HepG2 (cell line): ENCODE results near the gene MCM3. TPM values are rescaled to one million over a fixed set of nuclear protein-coding genes. Genes with fewer than 3 reads are reported as not detected.

ENCODE experiments used
- ARID2 ChIP-seq: sonication (generic); formaldehyde crosslinking; IDR thresholded peaks from 2 replicates; pipeline ENCODE4 v1.8.1; 2022; ENCODE audit warnings: mild to moderate bottlenecking, missing genetic modification reagents, borderline replicate concordance
- ATF7 ChIP-seq, 2 experiments: fragments of 450-650 bp in 1 of 2; sonication (generic) in 1 of 2; formaldehyde crosslinking in 1 of 2; IDR thresholded peaks; 2 replicates each; pipeline versions ENCODE4 v1.4.0 to v1.6.1; 2016 to 2020; ENCODE audit warnings: antibody characterized with exemption in 1 of 2, mild to moderate bottlenecking in 1 of 2, missing genetic modification reagents in 1 of 2
- CREB3 ChIP-seq: sonication (generic); formaldehyde crosslinking; IDR thresholded peaks from 2 replicates; pipeline ENCODE4 v1.5.0; 2020; ENCODE audit warnings: missing genetic modification reagents
- CREM ChIP-seq, 2 experiments: sonication (generic) in 1 of 2; formaldehyde crosslinking in 1 of 2; IDR thresholded peaks; 2 replicates each; pipeline versions ENCODE4 v1.4.0 to v1.6.1; 2016 to 2020; ENCODE audit warnings: antibody characterized with exemption in 1 of 2, mild to moderate bottlenecking in 1 of 2, missing genetic modification reagents in 1 of 2
- EEA1 ChIP-seq: sonication (generic); formaldehyde crosslinking; IDR thresholded peaks from 2 replicates; pipeline ENCODE4 v1.5.1; 2020; ENCODE audit warnings: mild to moderate bottlenecking, missing genetic modification reagents, borderline replicate concordance
- GATA4 ChIP-seq: sonication (generic); IDR thresholded peaks from 2 replicates; pipeline ENCODE4 v1.6.1; 2016; ENCODE audit warnings: antibody characterized with exemption, low read depth, borderline replicate concordance
- MIXL1 ChIP-seq: IDR thresholded peaks from 2 replicates; pipeline ENCODE4 v1.6.1; 2016
- NR3C1 ChIP-seq: sonication (generic); formaldehyde crosslinking; IDR thresholded peaks from 2 replicates; pipeline ENCODE4 v1.4.0; 2020; ENCODE audit warnings: missing genetic modification reagents
- ONECUT2 ChIP-seq: sonication (generic); formaldehyde crosslinking; IDR thresholded peaks from 2 replicates; pipeline ENCODE4 v1.4.0; 2020; ENCODE audit warnings: missing genetic modification reagents
- POLR2AphosphoS2 ChIP-seq: IDR thresholded peaks from 2 replicates; pipeline ENCODE4 v1.6.1; 2011; ENCODE audit warnings: low read depth, low read length, improper control_type of control experiment
- PRPF4 ChIP-seq: fragments of 200-400 bp; formaldehyde crosslinking; IDR thresholded peaks from 2 replicates; pipeline ENCODE4 v1.6.1; 2016; ENCODE audit warnings: low read length, low read depth; ENCODE audit not compliant: poor library complexity, severe bottlenecking
- RARG ChIP-seq: sonication (generic); formaldehyde crosslinking; IDR thresholded peaks from 2 replicates; pipeline ENCODE4 v1.4.0; 2020; ENCODE audit warnings: low read depth, mild to moderate bottlenecking, missing genetic modification reagents
- REXO4 ChIP-seq: sonication (generic); formaldehyde crosslinking; IDR thresholded peaks from 2 replicates; pipeline ENCODE4 v1.8.0; 2022; ENCODE audit warnings: missing genetic modification reagents, mild to moderate bottlenecking, borderline replicate concordance
- THAP11 ChIP-seq: IDR thresholded peaks from 2 replicates; pipeline ENCODE4 v1.6.1; 2016; ENCODE audit warnings: missing biosample characterization, missing genetic modification reagents
- ZBTB43 ChIP-seq: sonication (generic); formaldehyde crosslinking; conservative IDR thresholded peaks from 2 replicates; pipeline ENCODE4 v1.4.0; 2020; ENCODE audit warnings: missing genetic modification reagents
- ZFAT ChIP-seq: sonication (generic); formaldehyde crosslinking; conservative IDR thresholded peaks from 2 replicates; pipeline ENCODE4 v1.8.1; 2023; ENCODE audit warnings: missing genetic modification reagents, inconsistent platforms
- ZFP41 ChIP-seq: sonication (generic); formaldehyde crosslinking; IDR thresholded peaks from 2 replicates; pipeline ENCODE4 v1.4.0; 2020; ENCODE audit warnings: mild to moderate bottlenecking, missing genetic modification reagents, borderline replicate concordance
- ZNF12 ChIP-seq: sonication (generic); formaldehyde crosslinking; IDR thresholded peaks from 2 replicates; pipeline ENCODE4 v1.5.0; 2020; ENCODE audit warnings: missing genetic modification reagents
- ZNF282 ChIP-seq: fragments of 450-650 bp; IDR thresholded peaks from 2 replicates; pipeline ENCODE4 v1.6.1; 2018; ENCODE audit not compliant: partially characterized antibody
- ZNF329 ChIP-seq: sonication (generic); formaldehyde crosslinking; IDR thresholded peaks from 2 replicates; pipeline ENCODE4 v1.9.0; 2021; ENCODE audit warnings: low read depth, mild to moderate bottlenecking, missing genetic modification reagents
- ZNF629 ChIP-seq: sonication (generic); formaldehyde crosslinking; conservative IDR thresholded peaks from 2 replicates; pipeline ENCODE4 v1.5.0; 2020; ENCODE audit warnings: missing genetic modification reagents
- ZNF709 ChIP-seq: sonication (generic); formaldehyde crosslinking; IDR thresholded peaks from 2 replicates; pipeline ENCODE4 v1.5.0; 2020; ENCODE audit warnings: mild to moderate bottlenecking, missing genetic modification reagents
- ZNF75D ChIP-seq: sonication (generic); formaldehyde crosslinking; IDR thresholded peaks from 2 replicates; pipeline ENCODE4 v1.8.1; 2023; ENCODE audit warnings: missing genetic modification reagents, mild to moderate bottlenecking, borderline replicate concordance
- ZNF816 ChIP-seq: sonication (generic); formaldehyde crosslinking; IDR thresholded peaks from 2 replicates; pipeline ENCODE4 v1.8.0; 2022; ENCODE audit warnings: missing genetic modification reagents, mild to moderate bottlenecking, borderline replicate concordance
- ZNF879 ChIP-seq: sonication (generic); formaldehyde crosslinking; IDR thresholded peaks from 2 replicates; pipeline ENCODE4 v1.8.1; 2023; ENCODE audit warnings: missing genetic modification reagents
- ZSCAN21 ChIP-seq: sonication (generic); formaldehyde crosslinking; IDR thresholded peaks from 2 replicates; pipeline ENCODE4 v1.8.0; 2022; ENCODE audit warnings: mild to moderate bottlenecking, missing genetic modification reagents, moderate library complexity, borderline replicate concordance
- polyA plus RNA-seq, 8 experiments: library from polyadenylated mRNA; depleted of rRNA in 3 of 8; stranded (reverse) in 7 of 8; unstranded in 1 of 8; fragments of >200 nt; fragmentation: Illumina TruSeq in 4 of 8; extraction: Trizol in 4 of 8; gene quantifications; 2 replicates each; pipeline versions ENCODE4 v1.2.1 to v1.2.3, GENCODE V29; 2011 to 2016; ENCODE audit warnings: low read depth in 4 of 8, missing spikeins in 1 of 8, mixed read lengths in 1 of 8; ENCODE audit not compliant: insufficient read depth in 1 of 8
- total RNA-seq, 5 experiments: library from RNA; depleted of rRNA; stranded (reverse); fragments of >200 nt; fragmentation: Illumina TruSeq; extraction: Trizol; gene quantifications; 2 replicates each; pipeline ENCODE4 v1.2.3, GENCODE V29; 2016; ENCODE audit warnings: low read depth in 1 of 5
- TF ChIP-seq, protein P1 (sequence below): sonication (generic); formaldehyde crosslinking; IDR thresholded peaks from 2 replicates; pipeline ENCODE4 v1.4.0; 2020; ENCODE audit warnings: missing genetic modification reagents, mild to moderate bottlenecking, borderline replicate concordance

The MCM3 gene
- total and polyA plus RNA-seq, 2 of the 13 experiments (the other 11 are each of a cell fraction or from before 2014, with no cell fraction given): 164 to 288 TPM

DNA sequence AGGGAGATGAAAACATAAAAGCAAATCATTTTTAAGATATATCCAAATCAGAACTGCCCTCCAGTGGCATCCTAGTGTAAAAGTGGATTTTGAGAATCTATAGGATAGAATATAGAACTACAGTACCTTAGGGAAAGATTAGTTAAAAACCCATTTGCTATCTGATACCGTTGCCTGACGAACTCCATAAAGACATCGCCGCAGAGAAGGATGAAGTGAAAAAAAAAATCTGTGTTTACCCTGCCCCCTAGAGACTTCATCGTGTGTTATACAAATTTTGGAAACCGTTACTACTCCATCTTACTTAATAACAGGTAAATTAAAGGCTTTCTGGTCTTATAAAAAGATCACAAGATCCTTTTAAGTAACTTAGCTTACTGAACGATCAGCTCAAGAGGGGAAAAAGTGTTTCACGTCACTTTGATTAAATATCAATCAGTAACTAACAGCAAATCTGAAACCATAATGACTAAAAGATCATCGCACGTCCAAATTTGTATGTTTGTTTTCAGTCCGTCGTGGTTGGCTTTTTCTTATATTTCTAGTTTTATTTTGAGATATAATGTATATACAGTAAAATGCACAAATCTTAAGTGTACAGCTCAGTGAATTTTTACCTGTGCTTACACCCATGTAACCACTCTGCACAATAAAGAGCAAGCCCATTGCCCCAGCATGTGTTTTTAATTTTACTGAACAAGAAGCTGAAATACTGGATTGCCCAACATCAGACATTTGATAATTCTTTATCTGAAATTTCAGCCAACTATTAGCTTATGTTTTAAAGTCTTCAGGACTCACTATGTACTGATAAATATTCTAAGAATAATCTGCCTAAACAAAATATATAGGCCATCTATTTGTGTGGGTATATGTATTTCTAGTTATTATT is 881 bp upstream of the MCM3 start (continued):
- TF ChIP-seq ZFP41 (CRISPR knock-in tag) (no peak), PRPF4 (no peak), MIXL1 (CRISPR knock-in tag) (0 out of 2 replicates have a peak, but pooled peaks have one; percentile 8), ZNF629 (CRISPR knock-in tag) (0 out of 2 replicates have a peak, but pooled peaks have one; percentile 7), ATF7 (IDR thresholded peaks at IDR 0.05) (no peak), ATF7 (CRISPR knock-in tag; IDR thresholded peaks at IDR 0.05) (no peak), CREB3 (CRISPR knock-in tag) (no peak), ZNF12 (CRISPR knock-in tag) (peak; percentile 52; the same call in 1 of the 2 replicates), ZBTB43 (no peak), ZFAT (no peak), ZNF329 (no peak), REXO4 (CRISPR knock-in tag) (no peak), ZNF879 (CRISPR knock-in tag) (no peak), CREM (IDR thresholded peaks at IDR 0.05) (no peak), CREM (CRISPR knock-in tag; IDR thresholded peaks at IDR 0.05) (no peak), THAP11 (peak; percentile 70; the same call in 1 of the 2 replicates), ONECUT2 (CRISPR knock-in tag) (no peak), POLR2AphosphoS2 (no peak), ZSCAN21 (CRISPR knock-in tag) (no peak), ZNF816 (CRISPR knock-in tag) (peak; percentile 29; the same call in 1 of the 2 replicates), ZNF75D (no peak), RARG (CRISPR knock-in tag) (no peak), ZNF709 (CRISPR knock-in tag) (no peak), EEA1 (no peak), NR3C1 (CRISPR knock-in tag) (no peak), GATA4 (0 out of 2 replicates have a peak, but pooled peaks have one; percentile 15), ZNF282 (no peak), ARID2 (CRISPR knock-in tag) (0 out of 2 replicates have a peak, but pooled peaks have one; percentile 28)
- TF ChIP-seq, protein P1, sequence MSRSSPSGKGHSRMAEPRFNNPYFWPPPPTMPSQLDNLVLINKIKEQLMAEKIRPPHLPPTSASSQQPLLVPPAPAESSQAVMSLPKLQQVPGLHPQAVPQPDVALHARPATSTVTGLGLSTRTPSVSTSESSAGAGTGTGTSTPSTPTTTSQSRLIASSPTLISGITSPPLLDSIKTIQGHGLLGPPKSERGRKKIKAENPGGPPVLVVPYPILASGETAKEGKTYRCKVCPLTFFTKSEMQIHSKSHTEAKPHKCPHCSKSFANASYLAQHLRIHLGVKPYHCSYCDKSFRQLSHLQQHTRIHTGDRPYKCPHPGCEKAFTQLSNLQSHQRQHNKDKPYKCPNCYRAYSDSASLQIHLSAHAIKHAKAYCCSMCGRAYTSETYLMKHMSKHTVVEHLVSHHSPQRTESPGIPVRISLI: peak; percentile 94
